OCI-LY7 (cell line): ENCODE data around the gene FAM13A.

Source experiments
- EZH2phosphoT487 ChIP-seq: fragments of 200-600 bp; sonication (generic); IDR thresholded peaks from 2 replicates; pipeline ENCODE4 v1.6.1; 2018; ENCODE audit warnings: low read depth, borderline replicate concordance, mild to moderate bottlenecking, mixed run types, antibody characterized with exemption, low read length, moderate library complexity, mixed read lengths
- TF ChIP-seq, protein P1 (sequence below): fragments of 200-600 bp; sonication (generic); conservative IDR thresholded peaks from 2 replicates; pipeline ENCODE4 v1.5.1; 2014; ENCODE audit warnings: mild to moderate bottlenecking, antibody characterized with exemption, low read length, moderate library complexity, mixed read lengths

GRCh38 chr4:88719381-88719780 is 337.6 kb downstream of the FAM13A start:
- TF ChIP-seq, protein P1, sequence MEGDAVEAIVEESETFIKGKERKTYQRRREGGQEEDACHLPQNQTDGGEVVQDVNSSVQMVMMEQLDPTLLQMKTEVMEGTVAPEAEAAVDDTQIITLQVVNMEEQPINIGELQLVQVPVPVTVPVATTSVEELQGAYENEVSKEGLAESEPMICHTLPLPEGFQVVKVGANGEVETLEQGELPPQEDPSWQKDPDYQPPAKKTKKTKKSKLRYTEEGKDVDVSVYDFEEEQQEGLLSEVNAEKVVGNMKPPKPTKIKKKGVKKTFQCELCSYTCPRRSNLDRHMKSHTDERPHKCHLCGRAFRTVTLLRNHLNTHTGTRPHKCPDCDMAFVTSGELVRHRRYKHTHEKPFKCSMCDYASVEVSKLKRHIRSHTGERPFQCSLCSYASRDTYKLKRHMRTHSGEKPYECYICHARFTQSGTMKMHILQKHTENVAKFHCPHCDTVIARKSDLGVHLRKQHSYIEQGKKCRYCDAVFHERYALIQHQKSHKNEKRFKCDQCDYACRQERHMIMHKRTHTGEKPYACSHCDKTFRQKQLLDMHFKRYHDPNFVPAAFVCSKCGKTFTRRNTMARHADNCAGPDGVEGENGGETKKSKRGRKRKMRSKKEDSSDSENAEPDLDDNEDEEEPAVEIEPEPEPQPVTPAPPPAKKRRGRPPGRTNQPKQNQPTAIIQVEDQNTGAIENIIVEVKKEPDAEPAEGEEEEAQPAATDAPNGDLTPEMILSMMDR = no peak
- TF ChIP-seq EZH2phosphoT487 = no peak
